Measurements from ENCODE around the gene TNFRSF14.

TNFRSF14 gene

DNA sequence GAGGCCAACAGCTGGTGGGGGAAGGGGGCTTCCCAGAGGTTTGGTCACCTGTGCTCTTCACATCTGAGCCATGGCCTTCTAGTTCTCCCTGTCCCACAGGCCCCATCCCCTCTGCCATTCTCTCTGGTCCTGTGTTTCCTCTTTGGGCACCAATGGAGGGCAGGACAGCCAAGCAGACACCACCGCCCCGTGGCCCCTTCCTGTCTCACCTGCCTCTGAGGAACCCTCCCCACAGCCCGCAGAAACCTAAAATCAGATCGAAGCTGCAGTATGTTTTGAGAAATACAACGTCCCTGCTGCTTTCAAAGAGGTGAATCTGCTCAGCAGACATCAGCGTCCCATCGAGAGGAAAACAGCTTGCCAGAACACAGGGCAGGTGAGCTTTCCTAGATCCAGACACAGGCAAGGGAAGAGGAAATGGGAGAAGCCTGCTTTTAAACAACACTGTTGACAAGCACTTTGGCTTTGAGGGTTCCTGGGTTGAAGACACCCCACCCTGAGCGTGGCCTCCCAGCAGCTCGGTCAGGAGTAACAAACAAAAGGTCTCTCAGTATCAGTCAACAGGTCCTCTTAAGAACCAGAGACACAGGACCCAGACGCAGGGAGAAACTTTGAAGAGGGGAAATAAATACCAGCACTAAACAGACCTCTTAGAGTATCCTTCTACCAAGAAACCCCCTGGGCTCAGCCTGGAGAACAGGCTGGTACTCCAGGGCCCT is 32.1 kb upstream of the TNFRSF14 start:
- H3K27ac ChIP-seq = peak overlapping the region; percentile 86; the same call in 1 of the 2 replicates
- TF ChIP-seq, protein P1, sequence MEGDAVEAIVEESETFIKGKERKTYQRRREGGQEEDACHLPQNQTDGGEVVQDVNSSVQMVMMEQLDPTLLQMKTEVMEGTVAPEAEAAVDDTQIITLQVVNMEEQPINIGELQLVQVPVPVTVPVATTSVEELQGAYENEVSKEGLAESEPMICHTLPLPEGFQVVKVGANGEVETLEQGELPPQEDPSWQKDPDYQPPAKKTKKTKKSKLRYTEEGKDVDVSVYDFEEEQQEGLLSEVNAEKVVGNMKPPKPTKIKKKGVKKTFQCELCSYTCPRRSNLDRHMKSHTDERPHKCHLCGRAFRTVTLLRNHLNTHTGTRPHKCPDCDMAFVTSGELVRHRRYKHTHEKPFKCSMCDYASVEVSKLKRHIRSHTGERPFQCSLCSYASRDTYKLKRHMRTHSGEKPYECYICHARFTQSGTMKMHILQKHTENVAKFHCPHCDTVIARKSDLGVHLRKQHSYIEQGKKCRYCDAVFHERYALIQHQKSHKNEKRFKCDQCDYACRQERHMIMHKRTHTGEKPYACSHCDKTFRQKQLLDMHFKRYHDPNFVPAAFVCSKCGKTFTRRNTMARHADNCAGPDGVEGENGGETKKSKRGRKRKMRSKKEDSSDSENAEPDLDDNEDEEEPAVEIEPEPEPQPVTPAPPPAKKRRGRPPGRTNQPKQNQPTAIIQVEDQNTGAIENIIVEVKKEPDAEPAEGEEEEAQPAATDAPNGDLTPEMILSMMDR (conservative IDR thresholded peaks at IDR 0.05) = no peak

DNA sequence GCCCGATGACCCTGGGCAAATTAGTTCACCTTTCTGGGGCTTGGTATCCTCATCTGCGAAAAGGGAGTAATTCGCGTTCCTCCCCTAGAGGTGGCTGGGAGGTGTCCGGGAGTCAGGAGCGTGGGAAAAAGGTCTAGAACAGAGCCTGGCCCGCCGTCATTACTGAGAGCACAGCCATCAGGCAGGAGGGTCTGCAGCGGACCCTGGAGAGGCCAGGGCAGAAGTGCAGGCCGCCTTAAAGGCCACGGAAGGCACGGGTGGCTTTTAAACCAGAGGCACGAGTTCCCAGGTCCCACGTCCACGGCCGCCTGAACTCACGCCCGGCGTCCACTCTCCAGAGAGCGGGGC is 30.6 kb upstream of the TNFRSF14 start:
- H3K27ac ChIP-seq = peak overlapping the region; percentile 86
- TF ChIP-seq, protein P1 (conservative IDR thresholded peaks at IDR 0.05) = no peak

DNA sequence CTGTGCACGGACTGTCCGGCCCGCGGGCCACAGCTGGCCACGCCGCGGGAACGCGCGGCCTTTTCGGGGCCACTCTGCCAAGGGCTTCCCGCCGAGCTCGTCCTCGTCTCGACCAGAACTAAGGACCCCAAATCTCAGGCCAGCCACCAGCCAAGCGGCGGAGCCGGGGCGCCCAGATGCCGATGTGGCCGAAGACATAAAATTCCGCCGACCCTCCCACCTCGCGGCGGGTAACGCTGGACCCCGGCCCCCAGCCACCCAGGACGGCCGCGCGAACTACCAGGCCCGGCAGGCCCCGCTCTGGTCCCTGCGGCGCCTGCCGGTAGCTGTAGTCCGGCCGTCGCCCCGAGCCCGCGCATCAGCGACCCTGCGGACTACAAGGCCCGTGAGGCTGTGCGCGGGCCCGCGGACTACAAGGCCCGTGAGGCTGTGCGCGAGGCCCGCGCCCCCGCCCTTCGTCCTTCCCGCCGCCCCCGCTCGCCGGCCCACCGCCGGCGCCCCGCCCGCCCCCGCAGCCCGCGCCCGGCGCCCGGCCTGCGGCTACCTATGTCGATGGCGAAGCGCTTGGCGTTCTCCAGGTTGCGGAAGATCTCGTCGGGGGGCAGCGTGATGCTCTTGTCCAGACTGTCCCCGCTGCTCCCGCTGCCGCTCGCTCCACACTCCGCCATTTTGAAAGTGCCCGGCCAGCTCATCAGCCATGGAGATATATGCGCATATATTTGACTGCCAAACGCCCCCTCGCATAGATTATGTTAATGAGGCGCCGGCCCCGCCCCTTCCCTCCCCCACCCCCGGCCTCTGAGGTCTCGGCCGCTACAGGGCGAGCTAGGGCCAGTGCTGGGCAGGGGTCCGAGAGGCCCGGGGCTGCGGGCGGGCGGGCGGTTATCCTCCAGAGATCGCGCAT is 30.0 kb upstream of the TNFRSF14 start, which contains the start of gene PANK4:
Gene PANK4 (minus strand): TSS at position 677 of the 904 bp plus-strand sequence. CDS start 9 bp downstream, at position 668.
- TF ChIP-seq, protein P1 (conservative IDR thresholded peaks at IDR 0.05) = no peak

DNA sequence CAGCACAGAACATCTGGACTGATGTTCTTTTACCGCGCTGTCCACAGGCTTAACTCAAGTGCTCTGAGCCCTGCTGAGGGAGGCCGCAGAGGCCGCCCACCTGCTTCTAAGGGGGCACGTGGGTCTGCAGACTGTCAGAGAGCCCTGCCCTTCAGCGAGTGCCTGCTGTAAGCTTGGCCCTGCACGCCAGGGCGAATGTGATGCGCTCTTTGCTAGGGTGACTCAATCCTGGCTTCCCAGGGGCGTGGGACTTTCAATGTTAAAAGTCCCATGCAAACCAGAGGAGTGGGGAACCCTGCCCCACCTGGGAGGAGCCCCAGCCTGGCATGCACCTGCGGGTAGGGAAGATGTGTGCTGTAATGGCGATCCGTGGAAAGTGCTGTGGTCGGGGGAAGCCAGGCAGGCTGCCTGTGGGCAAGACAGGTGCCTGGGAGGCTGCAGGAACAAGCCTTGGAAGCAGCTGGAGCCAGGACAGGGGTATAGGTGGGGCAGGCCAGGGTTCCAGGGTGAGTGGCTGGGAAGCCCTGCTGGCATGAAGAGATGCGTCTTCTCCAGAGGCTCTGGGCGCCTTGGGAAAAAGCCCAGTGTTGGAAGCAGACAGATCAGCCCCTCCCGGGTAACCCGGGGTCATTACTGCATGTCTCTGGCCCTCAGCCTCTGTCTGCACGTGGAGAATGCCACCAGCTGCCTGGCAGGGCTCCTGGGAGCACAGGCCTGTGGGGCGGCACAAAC is 29.2 kb upstream of the TNFRSF14 start:
- H3K27ac ChIP-seq = peak overlapping the region; percentile 86
- TF ChIP-seq, protein P1 (conservative IDR thresholded peaks at IDR 0.05) = no peak

More for the DNA sequence above, 30.0 kb upstream of the TNFRSF14 start, which contains the start of gene PANK4:
- H3K27ac ChIP-seq = peak within 1 kb of the TSS; percentile 86

DNA sequence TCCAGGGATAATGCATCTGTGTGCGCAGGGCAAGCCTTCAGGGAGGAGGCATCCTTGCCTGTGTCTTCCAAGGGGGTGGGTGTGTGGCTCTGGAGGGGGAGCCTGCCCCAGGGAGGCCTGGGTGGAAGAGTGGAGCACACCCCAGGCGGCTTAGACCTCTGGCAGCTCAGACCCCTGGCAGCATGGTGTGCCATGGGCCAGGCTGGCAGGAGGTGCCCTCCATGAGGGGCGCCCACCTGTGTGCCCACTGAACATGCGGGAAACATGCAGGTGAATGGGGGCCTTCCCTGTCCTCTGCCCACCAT is 28.7 kb upstream of the TNFRSF14 start:
- TF ChIP-seq, protein P1 (conservative IDR thresholded peaks at IDR 0.05) = no peak

DNA sequence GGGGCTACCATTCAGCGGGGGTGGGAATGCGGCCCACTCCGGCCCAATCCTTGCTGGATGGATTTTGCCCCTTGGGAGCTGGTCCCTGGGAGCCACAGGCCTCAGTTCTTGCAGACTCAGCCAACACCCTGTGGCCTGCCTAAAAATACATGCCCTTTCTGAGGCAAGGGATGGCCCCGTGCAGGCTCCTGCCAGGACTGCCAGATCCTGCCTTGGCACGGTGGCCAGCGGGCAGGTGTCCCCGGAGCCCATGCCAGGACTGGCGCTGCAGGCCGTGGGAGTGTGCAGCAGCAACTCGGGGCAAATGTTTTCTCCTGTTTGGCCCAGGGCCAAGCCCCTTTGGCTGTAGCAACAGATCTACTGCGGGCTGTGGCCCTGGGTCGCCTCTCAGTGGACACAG is 28.2 kb upstream of the TNFRSF14 start:
- TF ChIP-seq, protein P1 (conservative IDR thresholded peaks at IDR 0.05) = no peak
- H3K27ac ChIP-seq = no peak overlapping the region; the same call in 1 of the 2 replicates

More for the DNA sequence above, 28.7 kb upstream of the TNFRSF14 start:
- H3K27ac ChIP-seq = peak overlapping the region; percentile 86; the same call in 1 of the 2 replicates

DNA sequence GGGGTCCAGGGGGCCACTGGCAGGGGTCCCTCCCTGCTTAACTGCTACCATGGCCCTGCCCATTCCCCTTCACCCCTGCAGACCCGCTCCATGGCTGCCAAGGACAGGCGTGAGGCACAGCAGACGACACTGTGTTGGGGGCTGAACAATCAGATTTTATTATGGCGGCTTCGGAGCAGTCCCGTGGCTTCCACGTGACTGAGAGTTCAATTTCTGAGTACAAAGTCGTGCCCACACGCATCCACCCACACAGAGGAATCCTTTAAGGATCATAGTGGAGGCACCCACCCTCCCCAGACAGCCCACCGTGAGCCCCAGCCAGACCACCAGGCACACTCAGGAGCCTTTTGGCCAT is 27.6 kb upstream of the TNFRSF14 start:
- H3K27ac ChIP-seq = no peak overlapping the region
- TF ChIP-seq, protein P1 (conservative IDR thresholded peaks at IDR 0.05) = no peak
